ENCODE measurements around the gene YTHDF1.

YTHDF1 gene

DNA sequence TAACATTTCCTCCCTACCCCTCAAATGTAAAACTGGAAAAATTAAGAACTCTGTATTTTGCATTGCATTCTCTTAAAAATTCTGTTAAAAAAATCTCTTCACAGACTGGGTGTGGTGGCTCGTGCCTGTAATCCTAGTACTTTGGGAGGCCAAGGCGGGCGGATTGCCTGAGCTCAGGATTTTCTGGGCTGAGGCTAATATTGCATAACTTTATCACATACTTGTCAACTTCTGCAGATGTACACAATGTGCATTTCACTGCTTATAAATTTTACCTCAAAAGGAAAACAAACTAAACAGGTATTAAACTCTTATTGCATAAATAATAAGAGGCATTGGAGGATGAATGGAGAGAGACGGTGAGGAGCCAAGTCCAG, 21.1 kb downstream of the YTHDF1 start:
- Histone ChIP-seq H3K27me3 (ENCODE audit: control insufficient read depth in 1 of 2, insufficient read depth in 2 of 2, low read length in 2 of 2) (no peaks in the 10 kb centered on the region), H3K36me3 (ENCODE audit: control insufficient read depth in 1 of 2, insufficient read depth in 2 of 2, low read length in 2 of 2) (peaks cover 9 to 31% of the 10 kb centered on the region in 2 donors), H3K4me1 (ENCODE audit: control insufficient read depth in 1 of 2, insufficient read depth in 2 of 2, low read length in 2 of 2) (no peaks in the 10 kb centered on the region), H3K9ac (ENCODE audit: low read depth in 1 of 2, low read length in 2 of 2) (no peak overlapping the region), H3K27ac (ENCODE audit: low read depth, low read length) (no peak overlapping the region), H3K9me3 (ENCODE audit: control insufficient read depth in 1 of 2, low read length in 2 of 2) (no peaks in the 10 kb centered on the region), H3K4me3 (ENCODE audit: low read depth in 1 of 2, low read length in 2 of 2) (no peak overlapping the region)

DNA sequence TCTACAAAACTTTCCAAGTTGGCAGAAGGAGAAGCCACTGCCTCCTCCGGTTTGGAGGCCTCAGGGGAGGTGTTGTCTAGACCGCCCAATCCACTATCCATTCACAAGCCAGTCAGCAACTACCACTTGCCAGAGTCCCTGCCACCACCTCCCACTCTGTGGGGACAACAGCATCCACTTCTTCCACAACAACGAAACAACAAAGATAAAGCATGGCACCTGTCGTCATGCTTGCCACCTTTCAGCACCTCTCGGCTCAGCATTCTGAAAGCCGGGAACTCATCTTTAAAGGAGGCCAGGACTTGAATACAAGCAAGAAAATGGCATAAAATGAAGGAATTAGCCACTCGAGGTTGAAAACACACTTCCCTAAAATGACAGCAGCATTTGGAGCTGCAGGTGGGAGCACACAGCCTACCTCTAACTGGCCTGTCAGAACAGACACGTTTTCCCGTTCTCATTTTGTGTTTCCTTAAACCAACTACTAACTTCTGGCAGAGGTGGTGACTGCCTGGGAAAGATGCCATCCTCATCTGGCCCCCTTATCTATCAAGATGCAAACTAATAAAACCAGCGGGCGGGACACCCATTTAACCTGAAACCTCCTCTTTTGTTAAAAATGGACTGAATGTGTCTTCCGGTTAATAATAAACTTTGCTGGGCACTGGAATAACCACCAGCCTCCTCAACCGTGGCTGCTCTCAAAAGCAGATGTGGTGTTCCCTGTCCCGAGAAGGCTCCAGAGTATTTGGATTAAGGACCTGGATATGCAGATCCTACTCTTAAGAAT, 21.7 kb downstream of the YTHDF1 start:
- Histone ChIP-seq H3K4me3 (ENCODE audit: low read depth in 1 of 2, low read length in 2 of 2) (no peak overlapping the region), H3K9ac (ENCODE audit: low read depth in 1 of 2, low read length in 2 of 2) (no peak overlapping the region), H3K4me1 (ENCODE audit: control insufficient read depth in 1 of 2, insufficient read depth in 2 of 2, low read length in 2 of 2) (no peaks in the 10 kb centered on the region)

DNA sequence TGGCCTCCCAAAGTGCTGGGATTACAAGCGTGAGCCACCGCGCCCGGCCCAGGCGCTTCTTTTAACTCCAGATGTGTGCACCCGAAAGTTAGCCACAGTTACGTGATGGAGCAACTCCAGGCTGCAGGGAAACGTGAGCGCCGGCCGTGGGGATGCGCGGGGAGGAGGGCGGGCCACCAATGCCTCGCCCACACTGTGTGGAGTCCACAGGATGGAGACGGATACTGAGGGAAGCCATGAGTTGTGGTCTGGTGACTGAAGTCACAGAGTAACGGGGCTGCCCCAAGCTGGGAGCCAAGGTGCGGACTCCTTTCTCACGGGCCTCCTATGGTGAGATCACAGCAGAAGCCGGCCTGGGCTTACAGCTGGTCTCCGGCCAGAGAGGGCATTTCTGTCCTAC, 23.2 kb downstream of the YTHDF1 start:
- no peak overlapping the region for H3K9ac ChIP-seq (ENCODE audit: low read depth in 1 of 2, low read length in 2 of 2)

More for the DNA sequence above, 21.7 kb downstream of the YTHDF1 start:
- H3K9me3 ChIP-seq (ENCODE audit: control insufficient read depth in 1 of 2, low read length in 2 of 2), result no peaks in the 10 kb centered on the region
- H3K36me3 ChIP-seq (ENCODE audit: control insufficient read depth in 1 of 2, insufficient read depth in 2 of 2, low read length in 2 of 2), result peaks cover 9 to 31% of the 10 kb centered on the region in 2 donors
- H3K27me3 ChIP-seq (ENCODE audit: control insufficient read depth in 1 of 2, insufficient read depth in 2 of 2, low read length in 2 of 2), result no peaks in the 10 kb centered on the region
- H3K27ac ChIP-seq (ENCODE audit: low read depth, low read length), result no peak overlapping the region

DNA sequence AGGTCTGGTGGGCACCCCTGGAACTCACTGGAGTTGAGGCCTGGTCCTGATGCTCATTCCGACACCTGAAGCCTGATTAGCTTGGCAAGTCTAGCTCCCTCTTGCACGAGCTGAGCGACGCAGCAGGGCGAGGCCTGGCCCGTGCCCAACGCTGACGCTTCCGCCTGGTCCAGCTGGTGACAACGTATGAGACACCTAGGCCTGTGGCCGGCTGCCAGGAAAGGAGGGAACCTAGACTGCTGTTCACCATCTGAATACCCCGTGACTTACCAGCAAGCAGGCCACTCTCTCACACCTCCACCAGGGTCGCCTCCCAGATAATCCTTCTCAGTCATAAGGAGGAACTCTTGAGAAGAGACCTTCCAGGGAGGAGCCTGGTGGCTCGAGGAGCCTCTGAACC, 24.5 kb downstream of the YTHDF1 start:
- Histone ChIP-seq H3K4me3 (ENCODE audit: low read depth in 1 of 2, low read length in 2 of 2) (no peak overlapping the region), H3K27ac (ENCODE audit: low read depth, low read length) (no peak overlapping the region), H3K9ac (ENCODE audit: low read depth in 1 of 2, low read length in 2 of 2) (no peak overlapping the region), H3K27me3 (ENCODE audit: control insufficient read depth in 1 of 2, insufficient read depth in 2 of 2, low read length in 2 of 2) (no peaks in the 10 kb centered on the region), H3K36me3 (ENCODE audit: control insufficient read depth in 1 of 2, insufficient read depth in 2 of 2, low read length in 2 of 2) (peaks cover 9 to 15% of the 10 kb centered on the region in 2 donors), H3K9me3 (ENCODE audit: control insufficient read depth in 1 of 2, low read length in 2 of 2) (no peaks in the 10 kb centered on the region), H3K4me1 (ENCODE audit: control insufficient read depth in 1 of 2, insufficient read depth in 2 of 2, low read length in 2 of 2) (no peaks in the 10 kb centered on the region)

More for the DNA sequence above, 23.2 kb downstream of the YTHDF1 start:
- Histone ChIP-seq H3K27ac (ENCODE audit: low read depth, low read length) (no peak overlapping the region), H3K36me3 (ENCODE audit: control insufficient read depth in 1 of 2, insufficient read depth in 2 of 2, low read length in 2 of 2) (peaks cover 9 to 27% of the 10 kb centered on the region in 2 donors), H3K9me3 (ENCODE audit: control insufficient read depth in 1 of 2, low read length in 2 of 2) (no peaks in the 10 kb centered on the region), H3K4me1 (ENCODE audit: control insufficient read depth in 1 of 2, insufficient read depth in 2 of 2, low read length in 2 of 2) (no peaks in the 10 kb centered on the region), H3K27me3 (ENCODE audit: control insufficient read depth in 1 of 2, insufficient read depth in 2 of 2, low read length in 2 of 2) (no peaks in the 10 kb centered on the region), H3K4me3 (ENCODE audit: low read depth in 1 of 2, low read length in 2 of 2) (no peak overlapping the region)

DNA sequence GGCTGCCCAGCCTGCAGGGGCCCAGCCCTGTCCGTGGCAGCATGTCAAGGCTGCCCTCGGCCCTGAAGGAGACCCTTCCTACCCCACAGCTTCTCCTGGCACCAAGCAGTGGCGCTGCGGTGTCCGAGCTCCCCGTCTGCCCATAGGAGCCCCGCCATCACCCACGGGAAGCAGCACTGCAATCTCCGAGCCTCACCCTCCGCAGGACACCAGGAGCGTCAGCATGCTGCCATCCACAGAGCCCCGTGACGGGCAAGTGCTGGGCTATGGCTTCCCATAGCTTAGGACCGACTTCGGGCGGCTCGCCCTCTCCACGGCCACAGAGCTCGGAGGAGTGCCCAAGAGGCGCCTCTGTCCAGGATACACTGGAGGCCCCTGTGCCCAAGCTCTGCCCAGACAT, 25.1 kb downstream of the YTHDF1 start:
- no peaks in the 10 kb centered on the region for H3K4me1 ChIP-seq (ENCODE audit: control insufficient read depth in 1 of 2, insufficient read depth in 2 of 2, low read length in 2 of 2)
- H3K27ac ChIP-seq (ENCODE audit: low read depth, low read length), result no peak overlapping the region
- H3K36me3 ChIP-seq (ENCODE audit: control insufficient read depth in 1 of 2, insufficient read depth in 2 of 2, low read length in 2 of 2), result peaks cover 9 to 11% of the 10 kb centered on the region in 2 donors
- no peaks in the 10 kb centered on the region for H3K27me3 ChIP-seq (ENCODE audit: control insufficient read depth in 1 of 2, insufficient read depth in 2 of 2, low read length in 2 of 2)
- H3K9me3 ChIP-seq (ENCODE audit: control insufficient read depth in 1 of 2, low read length in 2 of 2), result peaks cover 0 to under 1% of the 10 kb centered on the region in 2 donors
- H3K4me3 ChIP-seq (ENCODE audit: low read depth in 1 of 2, low read length in 2 of 2), result no peak overlapping the region
- no peak overlapping the region for H3K9ac ChIP-seq (ENCODE audit: low read depth in 1 of 2, low read length in 2 of 2)

GRCh38 chr20:63189846-63190559, 25.9 kb downstream of the YTHDF1 start:
- Histone ChIP-seq H3K9ac (ENCODE audit: low read depth in 1 of 2, low read length in 2 of 2) (no peak overlapping the region), H3K9me3 (ENCODE audit: control insufficient read depth in 1 of 2, low read length in 2 of 2) (peaks cover 0 to 4% of the 10 kb centered on the region in 2 donors), H3K27ac (ENCODE audit: low read depth, low read length) (no peak overlapping the region), H3K36me3 (ENCODE audit: control insufficient read depth in 1 of 2, insufficient read depth in 2 of 2, low read length in 2 of 2) (peaks cover 2 to 4% of the 10 kb centered on the region in 2 donors), H3K27me3 (ENCODE audit: control insufficient read depth in 1 of 2, insufficient read depth in 2 of 2, low read length in 2 of 2) (no peaks in the 10 kb centered on the region), H3K4me1 (ENCODE audit: control insufficient read depth in 1 of 2, insufficient read depth in 2 of 2, low read length in 2 of 2) (no peaks in the 10 kb centered on the region), H3K4me3 (ENCODE audit: low read depth in 1 of 2, low read length in 2 of 2) (no peak overlapping the region)

GRCh38 chr20:63189322-63189642, 26.6 kb downstream of the YTHDF1 start:
- Histone ChIP-seq H3K27me3 (ENCODE audit: control insufficient read depth in 1 of 2, insufficient read depth in 2 of 2, low read length in 2 of 2) (no peaks in the 10 kb centered on the region), H3K9ac (ENCODE audit: low read depth in 1 of 2, low read length in 2 of 2) (no peak overlapping the region), H3K27ac (ENCODE audit: low read depth, low read length) (no peak overlapping the region), H3K4me3 (ENCODE audit: low read depth in 1 of 2, low read length in 2 of 2) (no peak overlapping the region), H3K9me3 (ENCODE audit: control insufficient read depth in 1 of 2, low read length in 2 of 2) (peaks cover 0 to 4% of the 10 kb centered on the region in 2 donors), H3K4me1 (ENCODE audit: control insufficient read depth in 1 of 2, insufficient read depth in 2 of 2, low read length in 2 of 2) (no peaks in the 10 kb centered on the region), H3K36me3 (ENCODE audit: control insufficient read depth in 1 of 2, insufficient read depth in 2 of 2, low read length in 2 of 2) (no peaks in the 10 kb centered on the region)

- Histone ChIP-seq H3K9ac (ENCODE audit: low read depth in 1 of 2, low read length in 2 of 2) (no peak overlapping the region), H3K9me3 (ENCODE audit: control insufficient read depth in 1 of 2, low read length in 2 of 2) (peaks cover 0 to 4% of the 10 kb centered on the region in 2 donors), H3K4me3 (ENCODE audit: low read depth in 1 of 2, low read length in 2 of 2) (no peak overlapping the region), H3K27me3 (ENCODE audit: control insufficient read depth in 1 of 2, insufficient read depth in 2 of 2, low read length in 2 of 2) (no peaks in the 10 kb centered on the region), H3K27ac (ENCODE audit: low read depth, low read length) (no peak overlapping the region), H3K36me3 (ENCODE audit: control insufficient read depth in 1 of 2, insufficient read depth in 2 of 2, low read length in 2 of 2) (no peaks in the 10 kb centered on the region), H3K4me1 (ENCODE audit: control insufficient read depth in 1 of 2, insufficient read depth in 2 of 2, low read length in 2 of 2) (no peaks in the 10 kb centered on the region)
These were observed 27.1 kb downstream of the YTHDF1 start for GRCh38 chr20:63188641-63189321.

GRCh38 chr20:63188159-63188442, 27.8 kb downstream of the YTHDF1 start:
- Histone ChIP-seq H3K27ac (ENCODE audit: low read depth, low read length) (no peak overlapping the region), H3K9ac (ENCODE audit: low read depth in 1 of 2, low read length in 2 of 2) (no peak overlapping the region), H3K4me1 (ENCODE audit: control insufficient read depth in 1 of 2, insufficient read depth in 2 of 2, low read length in 2 of 2) (no peaks in the 10 kb centered on the region), H3K36me3 (ENCODE audit: control insufficient read depth in 1 of 2, insufficient read depth in 2 of 2, low read length in 2 of 2) (no peaks in the 10 kb centered on the region), H3K27me3 (ENCODE audit: control insufficient read depth in 1 of 2, insufficient read depth in 2 of 2, low read length in 2 of 2) (peaks cover 0 to 2% of the 10 kb centered on the region in 2 donors), H3K4me3 (ENCODE audit: low read depth in 1 of 2, low read length in 2 of 2) (no peak overlapping the region), H3K9me3 (ENCODE audit: control insufficient read depth in 1 of 2, low read length in 2 of 2) (peaks cover 0 to 4% of the 10 kb centered on the region in 2 donors)
